HG03159 (cell line): ENCODE measurements around the gene TCEAL9.
"Not testable (repeated sequence)": the region's sequence is repeated elsewhere in the genome, so short reads cannot be mapped to it uniquely, and the experiment has no call there.

Experiments
- ATAC-seq: cut with Tn5 transposase; IDR thresholded peaks from one replicate; pipeline ENCODE4 v1.9.1; 2021; ENCODE audit warnings: mild to moderate bottlenecking, moderate library complexity; ENCODE audit not compliant: unreplicated experiment

Gene TCEAL9

DNA sequence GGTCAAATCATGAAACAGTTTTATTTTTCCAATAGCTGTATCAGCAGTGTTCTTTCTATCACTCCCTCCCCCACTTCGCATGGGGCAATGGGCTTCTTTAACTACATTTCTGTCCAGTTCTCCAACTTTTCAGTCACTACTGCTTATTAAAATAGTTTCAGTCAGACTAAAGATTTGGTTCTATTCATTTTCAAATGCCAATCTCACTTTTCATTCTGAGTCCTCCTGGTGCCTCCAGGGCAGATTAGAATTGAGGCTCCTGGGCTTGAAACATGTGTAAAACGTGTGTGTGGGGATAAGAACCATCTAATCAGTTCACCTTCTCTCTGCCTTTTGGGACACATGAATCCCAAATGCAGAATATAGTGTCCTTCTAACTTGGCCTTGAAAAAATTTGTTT, 16.6 kb downstream of the TCEAL9 start:
- no peak for ATAC-seq

DNA sequence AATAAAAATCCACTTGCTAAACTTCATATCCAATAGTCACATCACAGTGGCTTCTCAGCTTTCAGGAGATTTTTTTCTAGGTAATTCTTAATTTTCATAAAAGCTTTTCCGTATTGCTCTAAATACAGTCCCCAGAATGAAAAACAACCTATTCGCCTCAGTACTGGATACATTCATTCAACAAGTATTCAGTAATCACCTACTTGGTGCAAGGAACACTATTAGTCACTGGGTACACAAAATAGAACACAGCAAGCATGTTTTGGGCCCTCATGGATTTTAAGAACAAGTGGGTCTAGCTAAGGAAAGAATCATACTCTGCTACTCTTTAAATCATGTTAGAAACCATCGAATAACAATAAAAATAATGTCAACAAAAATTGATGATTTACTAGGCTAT, 17.3 kb downstream of the TCEAL9 start:
- no peak for ATAC-seq

DNA sequence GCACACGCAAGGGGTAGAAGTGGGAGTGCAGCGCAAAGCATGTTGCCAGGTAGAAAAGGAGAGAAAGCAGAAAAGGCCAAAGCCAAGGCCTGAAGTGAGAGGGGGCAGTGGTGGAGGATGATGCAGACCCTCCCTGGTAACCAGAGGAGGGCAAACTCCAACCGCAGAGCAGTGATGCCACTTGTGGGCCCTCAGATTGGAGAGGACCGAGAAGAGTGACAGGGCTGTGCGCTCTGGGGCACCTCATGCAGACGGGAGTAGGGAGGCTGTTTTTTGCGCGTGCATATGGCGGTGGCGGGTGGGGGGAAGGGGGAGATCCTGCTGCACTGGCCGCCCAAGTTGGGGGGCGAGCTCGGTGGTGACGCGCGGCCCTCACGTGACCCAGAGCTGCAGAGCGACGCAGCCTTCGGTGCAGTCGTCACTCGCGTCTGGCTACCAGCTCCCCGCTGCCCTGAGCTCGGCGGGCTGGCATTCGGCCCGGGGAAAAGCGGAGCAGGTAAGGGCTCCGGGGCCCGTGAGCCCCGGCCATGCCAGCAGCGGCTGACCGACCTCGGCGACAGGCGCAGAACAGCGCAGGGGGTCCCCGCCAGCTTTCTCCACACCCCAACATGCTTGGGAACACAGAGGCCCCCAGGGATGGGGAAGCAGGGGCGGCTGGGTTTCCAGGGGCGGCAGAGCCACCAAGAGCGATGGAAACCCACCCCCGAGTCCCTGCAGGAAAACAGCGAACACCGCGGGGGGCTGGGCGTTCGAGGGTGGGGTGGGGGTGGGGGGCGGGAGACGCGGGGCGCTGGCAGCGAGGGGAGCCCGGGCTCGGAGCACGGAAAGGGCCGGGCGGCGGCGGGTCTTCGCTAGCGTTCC, 20.0 kb downstream of the TCEAL9 start, which contains the start of gene BEX3:
Gene BEX3, plus strand, starts transcription at position 421 of the 861 bp plus-strand sequence. CDS start 984 bp downstream, outside the sequence.
- ATAC-seq, result no peak

DNA sequence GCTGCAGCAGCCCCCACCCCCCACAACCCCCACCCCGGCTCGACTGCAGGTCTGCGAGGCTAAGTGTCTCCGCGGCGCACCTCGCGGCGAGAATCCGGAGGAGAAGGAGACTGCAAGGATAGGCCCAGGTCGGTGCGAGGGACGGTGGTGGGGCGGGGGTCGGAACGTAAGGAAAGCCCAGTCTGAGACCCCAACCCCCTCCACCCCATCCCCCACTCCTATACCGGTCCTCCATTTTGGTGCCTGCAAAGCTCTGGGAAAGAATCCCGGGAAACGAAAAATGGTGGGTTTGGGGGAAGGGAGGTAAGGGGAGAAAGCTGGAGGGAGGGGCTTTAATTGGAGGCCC, 20.6 kb downstream of the TCEAL9 start:
- no peak for ATAC-seq

DNA sequence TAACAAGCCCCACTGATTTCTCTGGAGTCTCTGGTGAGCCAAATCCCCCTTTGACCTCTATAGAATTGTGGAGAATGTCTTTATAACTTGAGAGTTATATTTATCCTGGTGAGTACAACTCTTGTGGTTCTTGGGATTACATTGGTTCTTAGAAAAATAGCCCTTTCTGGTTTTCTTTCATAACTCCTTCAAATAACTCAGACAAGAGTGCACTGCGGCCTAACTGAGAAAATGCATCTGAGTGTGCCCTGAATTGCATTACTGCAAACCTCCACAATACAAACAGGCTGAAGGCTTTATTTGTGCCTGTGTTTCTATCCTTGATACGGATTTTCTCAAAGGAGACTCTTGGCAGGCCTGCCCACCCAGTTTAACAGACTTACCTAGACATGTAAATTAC, 22.7 kb downstream of the TCEAL9 start:
- ATAC-seq, result no peak

DNA sequence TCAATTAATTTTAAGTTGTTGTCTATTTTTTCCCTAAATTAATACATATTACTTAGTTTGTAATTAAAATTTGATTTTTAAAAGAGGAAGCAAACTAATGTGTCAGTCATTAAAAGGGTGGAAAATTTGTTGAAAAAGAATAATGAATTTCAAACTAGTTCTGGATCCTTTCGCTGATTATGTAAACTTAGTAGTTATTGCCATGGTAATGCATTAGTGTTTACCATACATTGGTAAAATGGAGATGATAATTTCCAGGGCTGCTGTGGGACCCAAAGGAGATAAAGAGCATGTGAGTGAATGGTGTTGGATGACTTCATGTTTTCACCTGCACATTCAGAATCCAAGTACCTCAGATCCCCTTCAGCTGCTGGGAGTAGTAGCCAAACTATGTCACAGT, 26.6 kb downstream of the TCEAL9 start:
- ATAC-seq, result no peak

DNA sequence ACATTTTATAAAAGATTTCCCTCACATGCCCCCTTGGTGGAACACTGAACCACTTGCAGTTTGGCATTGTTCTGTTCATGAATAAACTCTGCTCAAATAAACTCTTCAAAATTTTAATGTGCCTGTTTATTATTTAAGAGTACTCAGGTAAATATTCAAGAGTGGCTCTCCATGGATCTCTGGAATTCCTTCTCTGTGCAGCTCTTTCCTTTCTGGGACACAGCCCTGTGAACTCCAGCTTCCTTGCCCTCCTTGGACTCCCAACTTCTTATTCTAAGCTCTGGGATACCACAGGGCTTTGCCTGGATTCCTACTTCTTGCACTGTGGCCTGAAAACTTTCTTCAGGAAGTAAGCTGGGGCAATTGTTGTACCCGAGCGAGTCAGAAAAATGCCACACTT, 28.4 kb downstream of the TCEAL9 start:
- ATAC-seq, result no peak

DNA sequence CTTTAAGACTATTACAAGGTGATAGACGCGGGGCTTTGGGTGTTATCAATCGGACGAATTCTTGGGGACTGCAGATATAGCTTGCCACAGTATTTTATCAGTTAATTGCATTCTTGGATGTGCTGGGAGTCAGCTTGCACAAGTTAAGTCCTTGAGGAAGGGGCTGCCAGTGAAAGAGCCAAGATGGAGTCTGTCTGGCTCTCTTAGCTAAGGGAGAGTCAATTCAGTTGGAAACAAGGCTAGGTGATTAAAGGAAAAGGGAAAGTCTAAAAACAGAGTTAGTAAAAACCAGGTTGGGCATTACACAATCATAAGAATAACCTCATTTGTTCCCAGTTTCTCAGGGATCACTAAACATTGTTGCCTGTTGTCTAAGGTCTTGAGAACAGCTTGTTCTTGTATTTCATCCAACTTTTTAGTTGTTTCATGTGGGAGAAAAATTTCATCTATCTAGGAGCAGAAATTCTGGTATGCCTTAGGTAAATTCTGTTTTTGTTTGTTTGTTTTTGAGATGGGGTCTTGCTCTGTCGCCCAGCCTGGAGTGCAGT, 29.1 kb downstream of the TCEAL9 start:
- ATAC-seq, result not testable (repeated sequence)

DNA sequence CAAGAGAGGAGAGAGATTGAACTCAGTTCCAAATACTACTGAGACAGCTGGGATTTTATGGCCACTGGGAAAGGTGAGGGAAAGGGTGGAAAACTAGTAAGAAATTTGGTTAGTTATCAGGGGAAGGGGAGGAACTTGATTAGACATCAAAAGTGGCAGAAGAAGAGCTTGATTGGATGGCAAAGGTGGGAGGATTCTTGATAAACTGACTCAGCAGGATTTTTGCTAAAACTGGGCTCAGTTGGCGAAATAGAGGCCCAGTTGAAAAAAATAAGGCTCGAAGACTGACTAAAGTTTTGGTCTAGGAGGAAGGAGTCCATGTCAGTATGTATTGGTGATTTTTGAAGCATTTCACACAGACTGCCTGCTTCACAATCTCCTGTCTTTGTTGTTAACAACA, 30.0 kb downstream of the TCEAL9 start:
- no peak for ATAC-seq

DNA sequence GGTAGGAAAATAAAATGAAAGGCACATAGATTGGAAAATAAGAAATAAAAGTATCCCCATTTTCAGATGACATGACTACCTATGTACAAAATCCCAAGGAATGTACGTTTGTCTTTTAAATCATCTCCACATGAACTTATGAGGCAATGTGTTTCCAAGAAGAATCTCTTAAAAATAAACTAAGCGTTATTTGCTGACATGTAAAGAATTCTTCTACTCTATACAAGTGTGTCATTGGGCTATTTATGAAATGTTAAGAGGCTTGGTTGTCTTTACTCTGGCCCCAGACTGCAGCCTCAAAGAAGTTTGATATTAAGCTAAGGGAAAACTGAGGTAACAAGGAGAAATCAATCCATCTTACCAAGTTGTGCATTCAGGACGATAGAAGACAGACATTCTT, 37.2 kb downstream of the TCEAL9 start:
- ATAC-seq, result no peak

DNA sequence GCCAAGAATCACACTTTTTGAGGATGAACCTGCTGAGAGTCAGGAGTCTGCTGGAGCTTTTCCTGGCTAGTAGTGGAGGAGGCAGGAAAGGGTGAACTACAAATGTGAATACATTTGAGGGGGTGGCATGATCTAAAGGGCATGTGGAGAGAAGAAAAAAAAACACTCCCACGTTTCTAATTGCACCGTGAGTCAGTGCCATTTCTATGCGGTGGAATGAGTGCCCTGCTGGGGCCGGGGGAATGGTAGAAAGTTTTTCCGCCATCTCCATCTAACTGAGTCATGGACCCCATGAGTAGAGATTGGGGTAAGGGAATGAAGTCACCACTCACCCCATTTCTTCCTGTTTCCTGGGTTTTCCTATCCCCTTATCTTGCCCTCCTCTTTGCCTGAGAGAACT, 39.9 kb downstream of the TCEAL9 start:
- no peak for ATAC-seq

DNA sequence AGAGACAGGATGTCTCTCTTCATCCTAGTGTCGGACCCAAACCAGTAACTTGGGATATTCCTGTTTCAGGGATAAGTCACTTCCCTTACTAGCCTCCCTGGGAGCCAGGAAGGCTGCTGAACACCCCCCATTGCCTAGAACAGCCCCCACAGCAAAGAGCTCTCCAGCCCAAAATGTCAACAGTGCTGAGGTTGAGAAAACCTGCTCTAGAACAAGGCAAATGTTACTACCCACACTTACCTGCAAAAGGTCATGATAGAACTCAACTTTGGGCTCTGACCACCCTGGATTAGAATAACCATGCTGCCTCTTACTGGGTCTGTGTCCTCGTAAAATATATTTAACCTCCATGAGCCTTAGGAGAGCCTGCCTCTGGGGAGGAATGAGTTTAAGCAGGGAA, 40.4 kb downstream of the TCEAL9 start:
- no peak for ATAC-seq

DNA sequence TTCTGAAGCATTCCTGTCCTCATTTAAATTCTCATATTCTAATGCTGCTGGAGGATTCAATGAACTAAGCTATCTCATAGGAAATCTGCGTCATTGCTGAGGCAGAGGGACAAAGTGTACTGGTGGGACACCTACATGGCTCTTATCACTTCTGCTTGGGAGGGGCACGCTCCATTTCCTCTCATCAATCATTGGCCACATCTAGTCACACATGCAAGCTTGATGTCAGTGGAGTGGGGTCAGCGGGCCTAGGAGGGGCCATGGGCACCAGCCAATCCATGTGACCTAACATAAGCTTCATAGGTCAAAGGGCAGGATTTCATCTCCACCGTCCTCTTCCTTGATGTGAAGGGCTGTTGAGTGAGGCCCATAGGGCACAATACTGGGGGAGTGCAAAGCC, 41.4 kb downstream of the TCEAL9 start:
- no peak for ATAC-seq

DNA sequence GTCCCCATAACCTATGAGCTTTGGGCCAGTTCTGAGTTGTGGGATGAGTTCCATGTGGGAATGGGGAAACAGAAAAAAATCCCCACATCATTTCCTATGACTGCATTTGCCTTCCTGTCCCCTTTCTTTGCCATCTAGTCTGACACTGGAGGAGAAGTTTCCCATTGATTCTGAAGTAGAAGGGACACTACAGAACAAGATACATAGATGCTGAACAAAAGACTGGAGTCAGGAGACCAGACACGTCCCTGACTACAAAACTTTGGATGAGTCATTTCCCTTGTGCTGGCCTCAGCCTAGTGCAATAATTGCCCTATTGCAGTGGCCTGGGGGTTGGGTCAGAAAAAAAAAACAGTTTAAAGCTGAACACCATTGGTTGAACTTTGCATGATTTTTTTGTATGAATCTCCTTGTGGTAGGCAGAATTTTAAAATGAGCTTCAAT, 42.1 kb downstream of the TCEAL9 start:
- no peak for ATAC-seq

DNA sequence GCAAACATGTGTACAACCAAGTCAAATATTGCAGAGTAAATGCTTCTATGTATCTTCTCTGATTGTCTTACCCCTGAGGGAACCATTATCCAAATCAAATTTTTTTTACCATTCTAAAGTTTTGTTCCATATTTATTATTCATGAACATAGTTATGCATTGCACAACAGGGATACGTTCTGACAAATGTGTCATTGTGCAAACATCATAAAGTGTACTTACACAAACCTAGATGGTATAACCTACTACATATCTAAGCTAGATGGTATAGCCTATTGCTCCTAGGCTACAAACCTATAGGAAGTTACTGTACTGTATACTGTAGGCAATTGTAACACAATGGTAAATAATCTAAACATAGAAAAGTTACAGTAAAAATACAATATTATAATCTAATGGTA, 43.4 kb downstream of the TCEAL9 start:
- no peak for ATAC-seq

DNA sequence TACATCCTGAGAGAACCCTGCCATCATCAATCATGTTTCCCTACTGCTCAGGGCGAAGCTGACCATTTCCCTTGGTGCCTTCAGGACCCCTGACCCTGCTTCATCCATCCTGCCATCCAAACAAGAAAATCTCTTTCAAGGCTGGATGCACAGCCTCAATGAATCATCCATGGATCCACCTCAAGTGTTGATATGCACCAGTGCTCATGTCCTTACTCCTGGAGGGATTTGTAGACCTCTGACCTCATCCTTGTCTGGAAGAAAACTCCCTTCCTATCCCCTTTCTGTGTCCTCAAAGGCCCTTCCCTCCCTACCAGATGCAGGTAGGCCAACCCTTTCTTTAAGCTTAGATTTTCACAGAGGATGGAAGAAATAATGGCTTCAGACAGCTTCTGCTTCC, 44.6 kb downstream of the TCEAL9 start:
- no peak for ATAC-seq

DNA sequence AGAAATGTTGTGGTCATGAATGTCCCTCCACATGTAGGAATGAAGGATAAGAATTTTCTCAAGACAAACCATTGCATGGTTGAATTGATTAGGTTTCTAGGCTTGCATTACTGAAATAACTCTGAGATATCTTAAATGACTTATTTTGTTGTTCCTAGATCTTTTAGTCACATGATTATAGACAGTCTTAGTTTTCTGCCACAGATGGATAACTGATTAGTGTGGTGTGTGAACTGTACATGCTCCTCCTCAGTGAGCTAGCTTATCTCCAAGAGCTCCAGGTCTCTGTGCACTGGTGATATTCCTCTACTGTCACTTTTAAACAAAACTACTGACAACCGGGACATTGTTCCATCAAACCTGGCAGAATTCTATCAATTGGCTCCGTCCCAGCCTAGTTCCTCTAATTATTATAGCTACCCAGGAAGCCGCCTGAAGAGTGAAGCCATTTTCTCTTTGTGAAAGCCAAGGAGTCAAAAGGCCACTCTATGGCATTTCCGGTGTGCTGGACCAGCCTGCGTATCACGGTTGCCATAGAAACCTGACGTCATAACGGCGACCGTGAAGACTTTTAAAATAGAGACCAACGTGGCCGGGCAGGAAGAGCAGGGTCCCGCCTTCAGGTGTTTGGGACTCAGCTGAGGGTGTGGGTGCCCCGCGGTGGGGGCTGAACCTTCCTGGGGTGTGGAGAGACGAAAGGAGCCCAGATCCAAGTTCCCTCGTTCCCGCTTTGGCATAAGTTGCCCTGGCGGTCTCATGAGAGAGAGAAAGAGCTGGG, 48.1 kb downstream of the TCEAL9 start:
- ATAC-seq, result peak; percentile 95

DNA sequence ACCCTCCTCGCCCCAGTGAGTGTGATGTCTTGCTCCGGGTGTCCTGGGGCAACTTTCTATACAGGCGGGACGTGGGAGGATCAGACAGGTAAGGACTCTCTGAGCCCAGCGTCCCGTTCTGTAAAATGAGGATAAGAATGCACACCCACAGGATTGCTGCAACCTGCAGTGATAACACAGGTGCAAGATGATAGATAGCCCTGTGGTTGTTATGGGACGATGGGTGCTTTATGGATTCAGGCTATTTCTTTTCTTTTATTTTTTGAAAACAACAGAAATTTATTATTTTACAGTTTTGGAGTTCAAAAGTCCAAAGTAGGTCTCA, 48.7 kb downstream of the TCEAL9 start:
- no peak for ATAC-seq

DNA sequence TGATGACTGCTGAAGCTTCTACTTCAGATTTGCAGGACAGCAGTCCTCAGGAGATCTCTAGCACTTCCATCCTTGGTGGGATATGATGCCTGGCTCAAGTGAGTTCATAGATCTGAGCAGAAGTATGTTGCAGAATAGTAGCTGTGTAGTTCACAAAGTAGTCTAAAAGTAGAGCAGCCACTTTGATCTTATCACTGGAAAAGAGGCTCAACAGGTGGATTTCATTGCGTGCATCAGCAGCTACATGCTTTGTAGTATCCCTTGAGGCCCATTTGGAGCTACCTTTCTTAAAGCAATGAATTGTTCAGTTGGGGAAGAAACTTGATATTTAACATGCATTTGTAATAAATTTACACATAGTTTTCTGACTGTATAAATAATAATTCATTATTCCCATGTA, 50.0 kb downstream of the TCEAL9 start:
- no peak for ATAC-seq

DNA sequence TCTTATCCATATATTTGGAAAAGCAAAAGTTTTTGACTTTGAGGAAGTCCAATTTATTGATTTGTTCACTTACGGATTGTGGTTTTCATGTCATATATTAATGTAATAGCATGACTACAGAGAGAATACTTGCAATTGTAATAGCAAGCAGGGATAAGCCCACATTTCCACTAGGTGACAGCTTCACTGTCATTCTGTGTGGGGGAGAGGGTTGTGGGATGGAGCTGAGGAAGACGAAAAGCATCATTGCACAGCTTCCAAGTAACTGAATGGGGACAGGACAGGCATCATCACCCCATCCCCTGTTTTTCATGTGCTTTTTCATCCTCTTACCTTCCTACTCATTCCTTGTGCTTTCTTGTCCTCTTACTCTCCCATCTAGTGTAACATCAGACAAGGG, 51.5 kb downstream of the TCEAL9 start:
- no peak for ATAC-seq
